ENCODE measurements around the gene LPP. TPM values are rescaled to one million over a fixed set of nuclear protein-coding genes. Genes with fewer than 3 reads are reported as not detected.

LPP gene
- total and polyA plus RNA-seq, 2 of the 4 experiments (the other 2 are of a cell fraction), result 16.0 to 130 TPM

DNA sequence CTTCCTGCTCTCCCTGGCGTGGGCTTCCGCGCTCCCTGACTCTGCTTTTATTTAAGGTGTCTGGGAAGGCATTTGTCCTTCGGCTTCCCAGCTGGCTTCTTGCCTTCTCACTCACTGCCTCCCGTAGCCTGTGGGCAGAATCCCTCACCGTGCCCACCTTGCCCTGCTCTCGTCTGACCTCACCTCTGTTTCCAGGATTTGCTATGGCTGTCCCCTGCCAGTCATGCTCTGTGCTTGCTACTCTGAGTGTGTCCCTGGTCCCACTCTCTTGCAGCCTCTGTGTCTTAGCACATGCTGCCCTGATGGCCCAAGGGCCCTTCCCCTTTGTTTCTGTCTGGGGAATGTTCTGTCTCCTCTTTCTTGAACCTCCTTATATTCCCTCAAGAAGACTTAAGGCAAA is 26.2 kb downstream of the LPP start:
- ChIA-PET CTCF (no interaction called here), POLR2A (ENCODE audit: unreplicated experiment) (no interaction called here)
- Histone ChIP-seq H4K20me1 (ENCODE audit: insufficient read depth, low read length) (peaks cover 83% of the 10 kb centered on the region), H2BK15ac (ENCODE audit: low read depth, low read length) (peak overlapping the region; percentile 9; the same call in 1 of the 3 replicates), H3K4me1 (ENCODE audit: control insufficient read depth, insufficient read depth, low read length) (peaks cover 22% of the 10 kb centered on the region), H3K4me2 (ENCODE audit: low read depth, low read length) (peak overlapping the region; percentile 8; the same call in 1 of the 2 replicates), H3K14ac (replicated peaks; ENCODE audit: low read depth, low read length) (peak overlapping the region; percentile 56), H2AK9ac (replicated peaks; ENCODE audit: low read depth, low read length, poor library complexity) (no peak overlapping the region), H2AK5ac (ENCODE audit: low read depth, low read length) (peak overlapping the region; percentile 86; the same call in 1 of the 2 replicates), H3K27ac (ENCODE audit: insufficient read depth, low read length) (peak overlapping the region; percentile 87; the same call in 1 of the 2 replicates), H4K8ac (ENCODE audit: low read depth in 2 of 2, low read length in 2 of 2) (peak overlapping the region; percentile 10 to 43; a peak in 1 of 4 replicates), H4K5ac (ENCODE audit: low read depth, low read length) (peak overlapping the region; percentile 23), H3K9me3 (ENCODE audit: control insufficient read depth, insufficient read depth, low read length) (no peaks in the 10 kb centered on the region), H3K56ac (ENCODE audit: extremely low read depth, insufficient read depth, low read length) (peak overlapping the region; percentile 67; the same call in 1 of the 2 replicates), H2BK20ac (ENCODE audit: low read depth, low read length) (peak overlapping the region; percentile 53), H3K18ac (ENCODE audit: low read depth, low read length) (peak overlapping the region; percentile 82), H3K4me3 (ENCODE audit: insufficient read depth, low read depth, low read length) (no peak overlapping the region), H3K36me3 (ENCODE audit: control insufficient read depth, insufficient read depth, low read length) (peaks cover 5% of the 10 kb centered on the region), H4K91ac (ENCODE audit: insufficient read depth, low read depth, low read length) (peak overlapping the region; percentile 35), H3K9me1 (ENCODE audit: insufficient read depth, low read length) (peaks cover 45% of the 10 kb centered on the region), H3K9ac (ENCODE audit: low read depth, low read length) (peak overlapping the region; percentile 46), H3K79me1 (ENCODE audit: low read depth in 1 of 2, low read length in 2 of 2) (peaks cover 52 to 88% of the 10 kb centered on the region in 2 experiments), H3K23ac (ENCODE audit: low read depth, low read length) (peak overlapping the region; percentile 49; the same call in 1 of the 2 replicates), H3K27me3 (ENCODE audit: control insufficient read depth, insufficient read depth, low read length) (no peaks in the 10 kb centered on the region), H2AFZ (replicated peaks; ENCODE audit: low read length, poor library complexity) (no peak overlapping the region), H2BK5ac (ENCODE audit: low read depth, low read length, poor library complexity, severe bottlenecking) (peak overlapping the region; percentile 72), H3K4ac (ENCODE audit: low read depth, low read length) (peak overlapping the region; percentile 90), H2BK120ac (ENCODE audit: low read depth, low read length) (peak overlapping the region; percentile 35; the same call in 1 of the 2 replicates)
- ATAC-seq (ENCODE audit: low read depth), result no peak
- WGBS, 2 experiments (ENCODE audit: extremely low coverage in 2 of 2, insufficient read length in 1 of 2), result 75% methylated on average over 2 of the region's 7 CpGs; no CpG with 5 or more reads in 1 of the 2 experiments
- no peak for DNase-seq
- intact Hi-C loops (cut with micrococcal nuclease), result no loop called here
- dilution Hi-C loops (cut with HindIII; ENCODE audit: low sequenced_read_pairs, unreplicated experiment), result no loop called here
- no peak for TF ChIP-seq CHD1 (IDR thresholded peaks at IDR 0.05; ENCODE audit: low read depth, low read length)
- TF ChIP-seq RCOR1 (IDR thresholded peaks at IDR 0.05; ENCODE audit: insufficient replicate concordance, low read length), result no peak
- TF ChIP-seq, protein P1, sequence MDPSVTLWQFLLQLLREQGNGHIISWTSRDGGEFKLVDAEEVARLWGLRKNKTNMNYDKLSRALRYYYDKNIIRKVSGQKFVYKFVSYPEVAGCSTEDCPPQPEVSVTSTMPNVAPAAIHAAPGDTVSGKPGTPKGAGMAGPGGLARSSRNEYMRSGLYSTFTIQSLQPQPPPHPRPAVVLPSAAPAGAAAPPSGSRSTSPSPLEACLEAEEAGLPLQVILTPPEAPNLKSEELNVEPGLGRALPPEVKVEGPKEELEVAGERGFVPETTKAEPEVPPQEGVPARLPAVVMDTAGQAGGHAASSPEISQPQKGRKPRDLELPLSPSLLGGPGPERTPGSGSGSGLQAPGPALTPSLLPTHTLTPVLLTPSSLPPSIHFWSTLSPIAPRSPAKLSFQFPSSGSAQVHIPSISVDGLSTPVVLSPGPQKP (IDR thresholded peaks at IDR 0.05; ENCODE audit: borderline replicate concordance, low read depth, low read length), result no peak
- TF ChIP-seq, protein P2, sequence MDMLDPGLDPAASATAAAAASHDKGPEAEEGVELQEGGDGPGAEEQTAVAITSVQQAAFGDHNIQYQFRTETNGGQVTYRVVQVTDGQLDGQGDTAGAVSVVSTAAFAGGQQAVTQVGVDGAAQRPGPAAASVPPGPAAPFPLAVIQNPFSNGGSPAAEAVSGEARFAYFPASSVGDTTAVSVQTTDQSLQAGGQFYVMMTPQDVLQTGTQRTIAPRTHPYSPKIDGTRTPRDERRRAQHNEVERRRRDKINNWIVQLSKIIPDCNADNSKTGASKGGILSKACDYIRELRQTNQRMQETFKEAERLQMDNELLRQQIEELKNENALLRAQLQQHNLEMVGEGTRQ (IDR thresholded peaks at IDR 0.05; ENCODE audit: low read depth, low read length), result no peak
- TF ChIP-seq RAD21 (IDR thresholded peaks at IDR 0.05; ENCODE audit: low read length), result no peak
- TF ChIP-seq MXI1 (IDR thresholded peaks at IDR 0.05; ENCODE audit: borderline replicate concordance, low read depth, low read length), result no peak
- TF ChIP-seq RFX5 (IDR thresholded peaks at IDR 0.05; ENCODE audit: low read depth, low read length), result no peak
- no peak for TF ChIP-seq NFE2L2 (IDR thresholded peaks at IDR 0.05; ENCODE audit: low read depth, low read length)
- TF ChIP-seq MAZ (IDR thresholded peaks at IDR 0.05; ENCODE audit: borderline replicate concordance, low read depth, low read length), result no peak
- TF ChIP-seq SMC3 (IDR thresholded peaks at IDR 0.05; ENCODE audit: low read depth, low read length), result no peak
- in situ Hi-C loops (cut with MboI; ENCODE audit: low sequenced_read_pairs), result no loop called here
- BruUV-seq (replicated peaks), result no TSS peak
